NT2/D1 (cell line): ENCODE results near the gene PASK.

Experiments
- DNase-seq: peaks from one replicate; pipeline ENCODE4 v3.0.0-alpha.2; 2011; ENCODE audit warnings: low read depth, low spot score
- H3K27me3 ChIP-seq: 2 replicates; pipeline ENCODE4 v1.6.0; 2011; ENCODE audit warnings: mild to moderate bottlenecking; ENCODE audit not compliant: insufficient read length, insufficient read depth
- H3K36me3 ChIP-seq: 2 replicates; pipeline ENCODE4 v1.6.1; 2011; ENCODE audit warnings: mild to moderate bottlenecking, low read length, mixed read lengths; ENCODE audit not compliant: insufficient read depth, insufficient read length
- H3K4me1 ChIP-seq: 2 replicates; pipeline ENCODE4 v1.5.1; 2011; ENCODE audit not compliant: insufficient read depth, insufficient read length
- H3K4me3 ChIP-seq: 2 replicates; pipeline ENCODE4 v1.5.1; 2011; ENCODE audit warnings: low read depth; ENCODE audit not compliant: insufficient read length
- H3K9ac ChIP-seq: 2 replicates; pipeline ENCODE4 v1.6.0; 2011; ENCODE audit warnings: low read depth; ENCODE audit not compliant: insufficient read length
- H3K9me3 ChIP-seq: 2 replicates; pipeline ENCODE4 v1.5.1; 2011; ENCODE audit warnings: mild to moderate bottlenecking, low read length; ENCODE audit not compliant: insufficient read depth
- SUZ12 ChIP-seq: IDR thresholded peaks from 2 replicates; pipeline ENCODE4 v1.6.1; 2011; ENCODE audit not compliant: insufficient read length, insufficient read depth; ENCODE audit errors: extremely low read depth
- YY1 ChIP-seq: IDR thresholded peaks from 2 replicates; pipeline ENCODE4 v1.6.1; 2011; ENCODE audit not compliant: insufficient read length, insufficient read depth
- ZNF274 ChIP-seq: IDR thresholded peaks from 2 replicates; pipeline ENCODE4 v1.6.1; 2011; ENCODE audit warnings: mild to moderate bottlenecking, low read depth, low read length

PASK gene

GRCh38 chr2:241064802-241065354 is 84.4 kb downstream of the PASK start:
- peaks cover 8% of the 10 kb centered on the region for H3K4me1 ChIP-seq

GRCh38 chr2:241064008-241064801 is 85.1 kb downstream of the PASK start:
- H3K36me3 ChIP-seq, result no peaks in the 10 kb centered on the region
- peaks cover 8% of the 10 kb centered on the region for H3K4me1 ChIP-seq
- no peak for DNase-seq
- no peak overlapping the region for H3K4me3 ChIP-seq
- no peaks in the 10 kb centered on the region for H3K27me3 ChIP-seq
- no peak overlapping the region for H3K9ac ChIP-seq
- TF ChIP-seq YY1, result no peak
- H3K9me3 ChIP-seq, result no peaks in the 10 kb centered on the region

More at GRCh38 chr2:241064802-241065354, 84.4 kb downstream of the PASK start:
- H3K27me3 ChIP-seq, result no peaks in the 10 kb centered on the region
- H3K9ac ChIP-seq, result no peak overlapping the region
- H3K9me3 ChIP-seq, result no peaks in the 10 kb centered on the region
- DNase-seq, result no peak
- no peak overlapping the region for H3K4me3 ChIP-seq
- H3K36me3 ChIP-seq, result no peaks in the 10 kb centered on the region
- TF ChIP-seq YY1 (no peak), ZNF274 (no peak)

- Histone ChIP-seq H3K36me3 (no peaks in the 10 kb centered on the region), H3K4me3 (no peak overlapping the region), H3K27me3 (no peaks in the 10 kb centered on the region), H3K9ac (no peak overlapping the region), H3K4me1 (peaks cover 8% of the 10 kb centered on the region), H3K9me3 (0 out of 2 replicates have a peak, but pooled peaks cover 4% of the 10 kb centered on the region)
- DNase-seq, result no peak
- TF ChIP-seq SUZ12, result no peak
- no peak for TF ChIP-seq YY1
- TF ChIP-seq ZNF274, result no peak
Measured at GRCh38 chr2:241063587-241063986, 85.7 kb downstream of the PASK start.

- no peak overlapping the region for H3K4me3 ChIP-seq
- no peak for DNase-seq
- TF ChIP-seq ZNF274 (no peak), SUZ12 (no peak), YY1 (no peak)
Measured at GRCh38 chr2:241063093-241063551, 86.2 kb downstream of the PASK start.

DNA sequence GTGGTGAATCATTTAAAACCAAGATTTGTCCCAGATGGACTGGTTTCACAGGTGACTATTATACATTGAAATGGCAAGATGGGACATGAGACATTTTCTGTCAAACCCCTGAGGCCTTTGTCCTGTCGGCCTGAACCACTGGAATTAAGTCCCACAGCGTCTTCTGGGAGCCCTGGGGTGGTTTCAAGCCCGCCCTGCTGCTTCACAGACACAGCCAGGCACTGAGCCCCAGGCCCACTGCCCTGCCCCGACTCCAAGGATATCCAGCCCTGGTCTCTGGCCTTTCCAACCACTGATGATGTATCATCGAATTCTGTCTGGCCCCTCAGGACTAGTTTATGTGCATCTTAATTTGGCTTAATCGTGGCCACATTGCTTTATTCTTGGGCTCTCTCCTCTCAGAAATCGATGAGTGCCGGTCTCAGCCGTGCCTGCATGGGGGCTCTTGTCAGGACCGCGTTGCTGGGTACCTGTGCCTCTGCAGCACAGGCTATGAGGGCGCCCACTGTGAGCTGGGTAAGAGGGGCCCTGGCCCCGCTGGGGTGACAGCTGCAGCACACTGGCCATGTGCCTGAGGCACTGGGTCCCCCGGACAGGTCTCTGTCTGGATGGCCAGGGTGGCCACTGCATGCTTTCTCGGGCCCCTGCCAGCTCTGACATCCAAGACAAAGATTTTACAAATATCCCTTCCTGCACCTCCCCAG is 86.7 kb downstream of the PASK start:
- Histone ChIP-seq H3K9me3 (0 out of 2 replicates have a peak, but pooled peaks cover 4% of the 10 kb centered on the region), H3K9ac (peak overlapping the region; percentile 26), H3K36me3 (no peaks in the 10 kb centered on the region), H3K27me3 (no peaks in the 10 kb centered on the region), H3K4me1 (peaks cover 8% of the 10 kb centered on the region), H3K4me3 (no peak overlapping the region)
- TF ChIP-seq SUZ12 (no peak), ZNF274 (no peak), YY1 (no peak)
- no peak for DNase-seq

More at GRCh38 chr2:241063093-241063551, 86.2 kb downstream of the PASK start:
- peaks cover 8% of the 10 kb centered on the region for H3K4me1 ChIP-seq
- H3K9ac ChIP-seq, result peak overlapping the region; percentile 46
- 0 out of 2 replicates have a peak, but pooled peaks cover 4% of the 10 kb centered on the region for H3K9me3 ChIP-seq
- H3K36me3 ChIP-seq, result no peaks in the 10 kb centered on the region
- no peaks in the 10 kb centered on the region for H3K27me3 ChIP-seq

DNA sequence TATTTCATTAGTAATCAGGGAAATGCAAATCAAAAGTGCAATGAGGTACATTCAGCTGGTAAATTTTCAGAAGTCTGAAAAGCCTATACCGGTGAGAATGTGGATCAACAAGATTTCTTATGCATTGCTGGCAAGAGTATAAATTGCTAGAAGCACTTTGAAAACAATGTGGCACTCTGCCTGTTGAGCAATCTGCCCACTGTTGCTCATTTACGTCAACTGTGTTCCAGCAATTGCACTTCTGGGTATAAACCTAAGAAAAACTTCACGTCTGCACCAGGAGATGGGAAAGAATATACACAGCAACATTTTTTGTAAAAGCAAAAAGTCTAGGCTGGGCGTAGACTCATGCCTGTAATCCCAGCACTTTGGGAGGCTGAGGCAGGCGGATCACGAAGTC is 88.0 kb downstream of the PASK start:
- no peak for TF ChIP-seq YY1
- no peak for TF ChIP-seq ZNF274
- Histone ChIP-seq H3K4me1 (peaks cover 8% of the 10 kb centered on the region), H3K9ac (no peak overlapping the region), H3K36me3 (no peaks in the 10 kb centered on the region), H3K9me3 (0 out of 2 replicates have a peak, but pooled peaks cover 4% of the 10 kb centered on the region), H3K4me3 (no peak overlapping the region), H3K27me3 (no peaks in the 10 kb centered on the region)
- DNase-seq, result no peak
